Measurements from ENCODE around the gene APOBEC3G. TPM values are rescaled to one million over a fixed set of nuclear protein-coding genes. Genes with fewer than 3 reads are reported as not detected.

The APOBEC3G gene
- total and polyA plus RNA-seq, 2 donors (not counting 1 experiment from before 2014, with no cell fraction given): 94.2 to 96.6 TPM

GRCh38 chr22:39084666-39085065 lies 7.6 kb downstream of the APOBEC3G start:
- ATAC-seq (ENCODE audit: low read depth): no peak
- no peaks in the 10 kb centered on the region for H3K27me3 ChIP-seq (replicated peaks in 1 of 4; ENCODE audit: control extremely low read depth in 1 of 4, control insufficient read depth in 3 of 4, insufficient read depth in 4 of 4, low read length in 3 of 4)
- H2AFZ ChIP-seq (ENCODE audit: insufficient read depth, low read depth, low read length, poor library complexity, severe bottlenecking): no peak overlapping the region
- ChIA-PET POLR2A (interaction anchor here (0.6 to 1.5 kb wide), 3 partner anchors 12 to 71 kb away, joined by 3 to 5 read pairs (median 3); no protein-coding TSS in a partner anchor), CTCF (no interaction called here)
- H3K4me3 ChIP-seq (ENCODE audit: control extremely low read depth in 1 of 5, extremely low read depth in 1 of 5, insufficient read depth in 1 of 5, low read depth in 2 of 5, low read length in 4 of 5): no peak overlapping the region
- no peak overlapping the region for H3K4me2 ChIP-seq (replicated peaks; ENCODE audit: low read depth, low read length, poor library complexity, severe bottlenecking)
- H3K9me3 ChIP-seq (ENCODE audit: control extremely low read depth in 1 of 3, control insufficient read depth in 2 of 3, insufficient read depth in 1 of 3, low read length in 2 of 3): no peaks in the 10 kb centered on the region
- H3K9ac ChIP-seq (ENCODE audit: low read length): no peak overlapping the region
- intact Hi-C loops (cut with micrococcal nuclease): no loop called here
- no peak overlapping the region for H3K4me3 Mint-ChIP-seq
- no peak for DNase-seq
- peaks cover 33% of the 10 kb centered on the region for H3K4me1 Mint-ChIP-seq
- peaks cover 11% of the 10 kb centered on the region for H4K20me1 ChIP-seq (ENCODE audit: control insufficient read depth, insufficient read depth, low read length, poor library complexity, severe bottlenecking)
- no peak overlapping the region for H3K27ac Mint-ChIP-seq
- no peak overlapping the region for H3K27ac ChIP-seq (ENCODE audit: low read length in 2 of 2)
- no peaks in the 10 kb centered on the region for H3K9me3 Mint-ChIP-seq (ENCODE audit: insufficient read depth)
- peaks cover 6 to 55% of the 10 kb centered on the region in 2 experiments for H3K36me3 ChIP-seq (replicated peaks in 1 of 2; ENCODE audit: control extremely low read depth in 1 of 2, control insufficient read depth in 1 of 2, extremely low read depth in 1 of 2, insufficient read depth in 2 of 2, low read length in 1 of 2)
- TF ChIP-seq, protein P1, sequence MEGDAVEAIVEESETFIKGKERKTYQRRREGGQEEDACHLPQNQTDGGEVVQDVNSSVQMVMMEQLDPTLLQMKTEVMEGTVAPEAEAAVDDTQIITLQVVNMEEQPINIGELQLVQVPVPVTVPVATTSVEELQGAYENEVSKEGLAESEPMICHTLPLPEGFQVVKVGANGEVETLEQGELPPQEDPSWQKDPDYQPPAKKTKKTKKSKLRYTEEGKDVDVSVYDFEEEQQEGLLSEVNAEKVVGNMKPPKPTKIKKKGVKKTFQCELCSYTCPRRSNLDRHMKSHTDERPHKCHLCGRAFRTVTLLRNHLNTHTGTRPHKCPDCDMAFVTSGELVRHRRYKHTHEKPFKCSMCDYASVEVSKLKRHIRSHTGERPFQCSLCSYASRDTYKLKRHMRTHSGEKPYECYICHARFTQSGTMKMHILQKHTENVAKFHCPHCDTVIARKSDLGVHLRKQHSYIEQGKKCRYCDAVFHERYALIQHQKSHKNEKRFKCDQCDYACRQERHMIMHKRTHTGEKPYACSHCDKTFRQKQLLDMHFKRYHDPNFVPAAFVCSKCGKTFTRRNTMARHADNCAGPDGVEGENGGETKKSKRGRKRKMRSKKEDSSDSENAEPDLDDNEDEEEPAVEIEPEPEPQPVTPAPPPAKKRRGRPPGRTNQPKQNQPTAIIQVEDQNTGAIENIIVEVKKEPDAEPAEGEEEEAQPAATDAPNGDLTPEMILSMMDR (IDR thresholded peaks at IDR 0.05): no peak
- TF ChIP-seq EZH2 (IDR thresholded peaks at IDR 0.05; ENCODE audit: borderline replicate concordance, insufficient read depth, low read depth, low read length, poor library complexity, severe bottlenecking): no peak
- H3K4me1 ChIP-seq (ENCODE audit: control insufficient read depth in 2 of 2, insufficient read depth in 2 of 2, low read length in 2 of 2): peaks cover 16 to 25% of the 10 kb centered on the region in 2 donors
- peaks cover 40% of the 10 kb centered on the region for H3K79me2 ChIP-seq (ENCODE audit: control insufficient read depth, insufficient read depth, low read length)
- no peaks in the 10 kb centered on the region for H3K27me3 Mint-ChIP-seq
- 97% methylated on average over 8 of the region's 8 CpGs for WGBS (ENCODE audit: insufficient coverage)

DNA sequence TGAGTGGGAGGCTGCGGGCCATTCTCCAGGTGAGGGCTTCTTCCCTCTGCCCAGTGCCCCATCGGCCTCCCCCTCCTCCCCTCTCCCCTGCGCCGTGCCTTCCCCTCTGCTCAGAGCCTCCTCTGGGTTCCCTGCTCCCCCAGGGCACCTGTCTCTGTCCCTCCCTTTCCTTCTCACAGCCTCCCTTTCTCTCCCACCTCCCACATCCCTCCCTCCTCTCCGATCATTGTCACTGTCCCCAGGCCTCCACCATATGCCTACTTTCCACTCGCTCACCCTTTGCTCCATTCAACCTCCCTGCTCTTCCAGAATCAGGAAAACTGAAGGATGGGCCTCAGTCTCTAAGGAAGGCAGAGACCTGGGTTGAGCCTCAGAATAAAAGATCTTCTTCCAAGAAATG lies 10.0 kb downstream of the APOBEC3G start:
- intact Hi-C loops (cut with micrococcal nuclease): no loop called here
- ATAC-seq (ENCODE audit: low read depth) (no peak), DNase-seq (no peak)
- Mint-ChIP-seq H3K4me3 (no peak overlapping the region), H3K27me3 (no peaks in the 10 kb centered on the region), H3K9me3 (ENCODE audit: insufficient read depth) (no peaks in the 10 kb centered on the region), H3K27ac (peak overlapping the region; percentile 6), H3K4me1 (peaks cover 32% of the 10 kb centered on the region)
- Histone ChIP-seq H3K9ac (ENCODE audit: low read length) (no peak overlapping the region), H3K27me3 (replicated peaks in 1 of 4; ENCODE audit: control extremely low read depth in 1 of 4, control insufficient read depth in 3 of 4, insufficient read depth in 4 of 4, low read length in 3 of 4) (no peaks in the 10 kb centered on the region), H3K36me3 (replicated peaks in 1 of 2; ENCODE audit: control extremely low read depth in 1 of 2, control insufficient read depth in 1 of 2, extremely low read depth in 1 of 2, insufficient read depth in 2 of 2, low read length in 1 of 2) (peaks cover 5 to 41% of the 10 kb centered on the region in 2 experiments), H3K79me2 (ENCODE audit: control insufficient read depth, insufficient read depth, low read length) (peaks cover 17% of the 10 kb centered on the region), H3K27ac (ENCODE audit: low read length in 2 of 2) (peak overlapping the region in 1 of 2 donors; percentile 30), H3K4me2 (replicated peaks; ENCODE audit: low read depth, low read length, poor library complexity, severe bottlenecking) (no peak overlapping the region), H3K9me3 (ENCODE audit: control extremely low read depth in 1 of 3, control insufficient read depth in 2 of 3, insufficient read depth in 1 of 3, low read length in 2 of 3) (no peaks in the 10 kb centered on the region), H2AFZ (ENCODE audit: insufficient read depth, low read depth, low read length, poor library complexity, severe bottlenecking) (no peak overlapping the region), H4K20me1 (ENCODE audit: control insufficient read depth, insufficient read depth, low read length, poor library complexity, severe bottlenecking) (no peaks in the 10 kb centered on the region), H3K4me1 (ENCODE audit: control insufficient read depth in 2 of 2, insufficient read depth in 2 of 2, low read length in 2 of 2) (peaks cover 11 to 21% of the 10 kb centered on the region in 2 donors), H3K4me3 (ENCODE audit: control extremely low read depth in 1 of 5, extremely low read depth in 1 of 5, insufficient read depth in 1 of 5, low read depth in 2 of 5, low read length in 4 of 5) (no peak overlapping the region)
- POLR2A ChIA-PET: no interaction called here
- CTCF ChIA-PET: interaction anchor here (0.5 kb wide), 1 partner anchor 36 kb away, joined by 3 read pairs; no protein-coding TSS in a partner anchor
- no peak for TF ChIP-seq EZH2 (IDR thresholded peaks at IDR 0.05; ENCODE audit: borderline replicate concordance, insufficient read depth, low read depth, low read length, poor library complexity, severe bottlenecking)
- WGBS (ENCODE audit: insufficient coverage): 95% methylated on average over 4 of the region's 6 CpGs
